Measurements from ENCODE around the gene DCAF12. TPM values are rescaled to one million over a fixed set of nuclear protein-coding genes. Genes with fewer than 3 reads are reported as not detected.
"Not testable (repeated sequence)": the region's sequence is repeated elsewhere in the genome, so short reads cannot be mapped to it uniquely, and the experiment has no call there.

DCAF12 gene
- polyA plus RNA-seq, 3 donors from 2014 or later: 11.3 to 25.0 (median 21.9) TPM

DNA sequence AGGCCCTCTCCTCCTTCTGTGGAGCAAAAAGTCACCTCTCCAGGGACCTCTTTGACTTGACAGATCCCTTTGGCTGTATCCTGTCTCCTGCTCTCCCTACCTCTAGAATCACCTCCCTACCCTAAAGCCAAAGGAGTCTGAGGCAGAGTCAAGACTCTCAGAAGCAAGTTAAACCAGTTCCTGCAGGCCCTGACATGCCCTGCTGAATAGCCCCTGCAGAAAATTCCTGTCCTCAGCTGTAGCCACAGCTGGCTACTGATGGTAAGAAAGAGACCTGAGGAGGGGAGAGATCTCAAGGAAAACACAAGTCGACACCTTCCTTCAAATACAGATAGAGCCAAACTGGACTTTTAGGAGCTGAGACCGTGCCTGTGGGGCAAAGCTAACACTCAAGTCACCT, 54.1 kb downstream of the DCAF12 start:
- Mint-ChIP-seq H3K9me3 (no peaks in the 10 kb centered on the region), H3K27ac (no peak overlapping the region)

DNA sequence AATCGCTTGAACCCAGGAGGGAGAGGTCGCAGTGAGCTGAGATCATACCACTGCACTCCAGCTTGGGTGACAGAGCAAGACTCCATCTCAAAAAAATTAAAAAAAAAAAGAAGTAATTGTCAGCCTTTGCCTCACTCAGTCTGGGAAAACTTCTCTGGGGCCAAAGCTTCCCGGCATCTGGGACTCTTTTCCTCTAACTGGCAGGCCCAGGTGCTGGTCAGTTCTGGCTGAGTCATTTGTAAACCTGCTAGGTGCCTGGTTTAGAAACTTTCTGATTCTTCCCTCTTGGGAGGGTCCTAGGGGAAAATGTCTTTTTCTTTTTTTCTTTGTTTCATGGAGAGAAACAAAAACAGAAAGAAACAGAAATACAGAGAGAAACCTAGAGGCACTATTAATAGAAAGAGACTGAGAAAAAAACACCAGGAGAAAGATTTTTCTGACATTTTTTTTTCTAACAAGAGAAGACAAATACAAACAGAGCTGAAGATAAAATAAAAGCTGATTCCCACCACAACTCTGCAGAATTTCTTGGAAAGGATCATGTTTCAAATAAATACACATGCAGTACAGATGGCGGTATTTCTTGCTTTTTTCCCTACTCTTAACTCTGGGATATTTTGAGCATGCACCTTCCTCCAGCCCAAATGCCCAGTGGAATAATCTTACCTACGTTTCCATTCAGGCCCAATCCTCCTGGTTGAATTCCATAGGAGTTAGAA, 55.7 kb downstream of the DCAF12 start:
- no peak overlapping the region for H3K4me3 Mint-ChIP-seq
- DNase-seq: no peak
- peaks cover 15 to 22% of the 10 kb centered on the region in 2 donors for H3K4me1 Mint-ChIP-seq
- H3K9me3 Mint-ChIP-seq: no peaks in the 10 kb centered on the region
- H3K27ac Mint-ChIP-seq: no peak overlapping the region
- no peaks in the 10 kb centered on the region for H3K36me3 Mint-ChIP-seq
- peaks cover 0 to 1% (median 0%) of the 10 kb centered on the region in 3 donors for H3K27me3 Mint-ChIP-seq (ENCODE audit: low read depth in 3 of 3)

More for the DNA sequence above, 54.1 kb downstream of the DCAF12 start:
- peaks cover 15 to 17% of the 10 kb centered on the region in 2 donors for H3K4me1 Mint-ChIP-seq
- H3K27me3 Mint-ChIP-seq (ENCODE audit: low read depth in 3 of 3): peaks cover 0 to 1% (median 0%) of the 10 kb centered on the region in 3 donors
- no peaks in the 10 kb centered on the region for H3K36me3 Mint-ChIP-seq
- DNase-seq: no peak
- H3K4me3 Mint-ChIP-seq: no peak overlapping the region

DNA sequence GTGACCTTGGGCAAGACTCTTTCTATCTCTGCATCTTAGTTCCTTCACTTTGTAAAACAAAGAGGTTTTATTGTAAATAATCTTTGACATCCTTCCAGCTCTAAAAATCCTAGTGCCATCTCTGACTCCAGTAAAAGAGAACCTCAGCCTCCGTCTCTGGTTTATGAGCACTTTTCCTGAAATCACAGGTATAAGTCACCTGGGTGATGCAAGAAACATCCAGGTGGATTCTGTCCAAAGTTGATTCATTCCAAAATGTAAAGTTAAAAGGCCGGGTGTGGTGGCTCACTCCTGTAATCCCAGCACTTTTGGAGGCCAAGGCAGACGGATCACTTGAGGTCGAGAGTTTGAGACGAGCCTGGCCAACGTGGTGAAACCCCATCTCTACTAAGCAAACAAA, 56.7 kb downstream of the DCAF12 start:
- no peaks in the 10 kb centered on the region for H3K9me3 Mint-ChIP-seq
- peak overlapping the region in 2 of 5 donors; percentile 15 to 24 for H3K4me3 Mint-ChIP-seq
- no peaks in the 10 kb centered on the region for H3K36me3 Mint-ChIP-seq
- H3K27ac Mint-ChIP-seq: no peak overlapping the region
- H3K27me3 Mint-ChIP-seq (ENCODE audit: low read depth in 3 of 3): peaks cover 0 to 2% (median 1%) of the 10 kb centered on the region in 3 donors
- peaks cover 15 to 22% of the 10 kb centered on the region in 2 donors for H3K4me1 Mint-ChIP-seq
- no peak for DNase-seq

DNA sequence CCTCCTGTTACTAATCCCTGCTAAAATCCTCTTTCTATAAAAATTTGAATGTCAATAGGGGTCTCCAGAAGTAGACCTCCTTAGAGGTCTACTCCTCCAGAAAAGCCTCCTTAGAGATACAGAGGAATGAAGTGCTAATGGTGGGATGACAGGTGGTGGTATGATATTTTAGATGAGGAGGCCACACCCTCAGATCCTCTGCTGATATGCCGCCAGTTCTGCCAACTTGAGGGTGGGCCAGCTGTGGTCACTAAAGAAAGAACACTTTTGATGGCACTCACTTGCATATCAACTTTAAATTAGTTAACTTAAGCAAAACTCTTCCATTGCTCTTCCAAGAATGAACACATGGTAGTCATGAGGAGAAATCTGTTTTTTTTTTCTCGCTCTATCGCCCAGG, 61.0 kb downstream of the DCAF12 start:
- Mint-ChIP-seq H3K4me3 (no peak overlapping the region), H3K9me3 (no peaks in the 10 kb centered on the region), H3K27me3 (ENCODE audit: low read depth in 3 of 3) (peaks cover 0 to 2% (median 1%) of the 10 kb centered on the region in 3 donors)

DNA sequence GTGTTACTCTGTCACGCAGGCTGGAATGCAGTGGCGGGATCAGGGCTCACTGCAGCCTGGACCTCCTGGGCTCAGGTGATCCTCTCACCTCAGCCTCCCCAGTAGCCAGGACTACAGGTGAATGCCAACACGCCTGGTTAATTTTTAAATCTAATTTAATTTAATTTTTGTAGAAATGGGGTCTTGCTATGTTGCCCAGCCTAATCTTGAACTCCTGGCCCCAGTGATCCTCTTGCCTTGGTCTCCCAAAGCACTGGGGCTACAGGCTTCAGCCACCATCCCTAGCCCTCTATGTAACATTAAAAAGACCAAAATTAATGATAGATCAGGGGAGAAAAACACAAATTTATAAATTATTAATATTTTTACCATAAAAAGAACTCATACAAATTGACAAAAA, 66.5 kb downstream of the DCAF12 start:
- Mint-ChIP-seq H3K4me3 (no peak overlapping the region), H3K4me1 (no peaks in the 10 kb centered on the region), H3K27me3 (ENCODE audit: low read depth in 3 of 3) (no peaks in the 10 kb centered on the region), H3K9me3 (no peaks in the 10 kb centered on the region), H3K36me3 (no peaks in the 10 kb centered on the region), H3K27ac (no peak overlapping the region)
- no peak for DNase-seq

More for the DNA sequence above, 61.0 kb downstream of the DCAF12 start:
- no peak for DNase-seq
- Mint-ChIP-seq H3K27ac (no peak overlapping the region), H3K36me3 (no peaks in the 10 kb centered on the region), H3K4me1 (peaks cover 14 to 22% of the 10 kb centered on the region in 2 donors)

GRCh38 chr9:34059281-34059680, 67.2 kb downstream of the DCAF12 start:
- Mint-ChIP-seq H3K9me3 (no peaks in the 10 kb centered on the region), H3K36me3 (no peaks in the 10 kb centered on the region), H3K27me3 (ENCODE audit: low read depth in 3 of 3) (no peaks in the 10 kb centered on the region), H3K4me3 (no peak overlapping the region), H3K27ac (no peak overlapping the region), H3K4me1 (no peaks in the 10 kb centered on the region)
- no peak for DNase-seq

DNA sequence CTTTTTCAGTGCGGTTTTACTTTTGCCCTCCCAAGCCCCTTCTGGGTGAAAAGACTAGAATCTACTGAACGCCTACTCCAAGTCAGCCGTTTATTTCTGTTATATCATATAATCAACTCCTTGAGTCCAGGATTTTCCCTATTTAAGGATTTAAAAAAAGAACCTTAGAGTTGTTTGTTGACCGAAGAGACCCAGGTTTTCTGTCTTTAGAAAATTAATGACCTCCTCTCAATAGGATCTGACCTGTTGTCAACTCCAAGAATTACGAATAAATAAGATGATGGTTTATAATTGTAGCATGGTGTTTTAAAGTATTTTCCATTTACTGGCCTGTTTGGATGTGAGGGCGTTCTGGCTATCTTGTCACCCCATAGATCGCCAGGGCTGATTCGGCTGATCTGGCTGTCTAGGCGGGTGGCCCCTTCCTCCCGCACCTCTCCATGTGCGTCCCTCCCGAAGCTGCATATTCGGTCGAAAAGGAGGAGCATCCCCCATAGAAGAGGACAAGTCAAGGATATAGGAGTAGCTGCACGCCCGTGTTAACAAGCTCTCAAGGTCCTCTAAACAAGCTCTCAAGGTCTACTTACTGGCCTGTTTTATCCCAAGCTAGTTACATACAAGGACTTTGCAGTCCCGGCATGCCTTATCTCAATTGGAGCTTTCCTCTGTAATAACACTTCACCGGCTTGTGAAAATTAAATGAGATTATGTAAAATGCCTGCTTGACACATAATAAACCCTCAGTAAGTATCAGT, 76.7 kb downstream of the DCAF12 start:
- Mint-ChIP-seq H3K27ac (peak overlapping the region; percentile 97 to 99 (median 98)), H3K4me1 (peaks cover 38 to 43% of the 10 kb centered on the region in 2 donors), H3K4me3 (peak overlapping the region; percentile 95 to 99 (median 97)), H3K27me3 (ENCODE audit: low read depth in 3 of 3) (peaks cover 10 to 19% (median 12%) of the 10 kb centered on the region in 3 donors), H3K36me3 (no peaks in the 10 kb centered on the region), H3K9me3 (no peaks in the 10 kb centered on the region)
- no peak for DNase-seq

GRCh38 chr9:34048727-34049629, 77.5 kb downstream of the DCAF12 start, which contains the start of gene UBAP2:
UBAP2 (minus strand) TSS chr9:34048887; CDS start chr9:34017148, 31,739 bp downstream.
- Mint-ChIP-seq H3K27me3 (ENCODE audit: low read depth in 3 of 3) (peaks cover 10 to 19% (median 12%) of the 10 kb centered on the region in 3 donors), H3K4me1 (peaks cover 38 to 43% of the 10 kb centered on the region in 2 donors), H3K4me3 (peak within 1 kb of the TSS; percentile 95 to 99 (median 97))

GRCh38 chr9:34047864-34048726, 78.4 kb downstream of the DCAF12 start:
- H3K36me3 Mint-ChIP-seq: no peaks in the 10 kb centered on the region
- peaks cover 10 to 19% (median 12%) of the 10 kb centered on the region in 3 donors for H3K27me3 Mint-ChIP-seq (ENCODE audit: low read depth in 3 of 3)
- H3K9me3 Mint-ChIP-seq: no peaks in the 10 kb centered on the region
- no peak for DNase-seq
- peaks cover 38 to 43% of the 10 kb centered on the region in 2 donors for H3K4me1 Mint-ChIP-seq
- peak overlapping the region; percentile 95 to 99 (median 97) for H3K4me3 Mint-ChIP-seq
- peak overlapping the region; percentile 97 to 99 (median 98) for H3K27ac Mint-ChIP-seq

More at GRCh38 chr9:34048727-34049629, 77.5 kb downstream of the DCAF12 start, which contains the start of gene UBAP2:
- Mint-ChIP-seq H3K9me3 (no peaks in the 10 kb centered on the region), H3K27ac (peak within 1 kb of the TSS; percentile 97 to 99 (median 98)), H3K36me3 (no peaks in the 10 kb centered on the region)
- DNase-seq: peak; percentile 96 to 97 (median 96)

- no peak for DNase-seq
- H3K27ac Mint-ChIP-seq: peak overlapping the region; percentile 6 to 98 (median 32)
- H3K27me3 Mint-ChIP-seq (ENCODE audit: low read depth in 3 of 3): peaks cover 10 to 19% (median 12%) of the 10 kb centered on the region in 3 donors
- no peaks in the 10 kb centered on the region for H3K9me3 Mint-ChIP-seq
- peak overlapping the region; percentile 60 to 99 (median 95) for H3K4me3 Mint-ChIP-seq
- no peaks in the 10 kb centered on the region for H3K36me3 Mint-ChIP-seq
- H3K4me1 Mint-ChIP-seq: peaks cover 38 to 43% of the 10 kb centered on the region in 2 donors
Observed at GRCh38 chr9:34046784-34047379, 79.6 kb downstream of the DCAF12 start.

DNA sequence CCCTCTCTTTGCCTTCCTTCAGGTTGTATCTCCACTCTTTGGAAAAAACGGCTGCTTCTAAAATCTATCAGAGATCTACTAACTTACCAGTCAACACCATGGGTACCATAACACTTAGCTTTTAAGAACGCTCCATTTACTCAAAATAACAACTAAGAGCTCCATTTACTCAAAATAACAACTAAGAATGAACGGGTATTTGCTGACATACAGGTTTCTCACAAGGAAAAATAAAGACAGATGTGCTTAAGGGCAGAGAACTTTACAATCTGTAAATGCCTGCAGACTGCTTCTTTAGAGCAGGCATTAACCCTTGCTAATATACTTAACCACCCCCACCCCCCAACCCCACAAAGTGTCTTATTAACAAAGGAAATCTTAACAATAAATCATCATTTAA, 80.6 kb downstream of the DCAF12 start:
- Mint-ChIP-seq H3K36me3 (no peaks in the 10 kb centered on the region), H3K4me1 (peaks cover 38 to 43% of the 10 kb centered on the region in 2 donors), H3K27me3 (ENCODE audit: low read depth in 3 of 3) (peaks cover 8 to 19% (median 12%) of the 10 kb centered on the region in 3 donors), H3K9me3 (no peaks in the 10 kb centered on the region), H3K27ac (peak overlapping the region in 1 of 6 donors; percentile 79), H3K4me3 (no peak overlapping the region)
- no peak for DNase-seq

DNA sequence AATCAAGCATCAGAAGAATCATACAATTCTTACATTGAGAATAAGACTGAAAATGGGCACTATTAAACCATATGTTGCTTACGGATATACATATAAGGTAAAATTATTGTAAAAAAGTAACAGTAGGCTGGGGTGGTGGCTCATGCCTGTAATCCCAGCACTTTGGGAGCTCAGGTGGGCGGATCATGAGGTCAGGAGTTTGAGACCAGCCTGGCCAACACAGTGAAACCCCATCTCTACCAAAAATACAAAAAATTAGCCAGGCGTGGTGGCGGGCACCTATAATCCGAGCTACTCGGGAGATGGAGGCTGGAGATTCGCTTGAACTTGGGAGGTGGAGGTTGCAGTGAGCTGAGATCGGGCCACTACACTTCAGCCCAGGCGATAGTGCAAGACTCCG, 84.4 kb downstream of the DCAF12 start:
- not testable (repeated sequence) for H3K27me3 Mint-ChIP-seq (ENCODE audit: low read depth in 3 of 3); H3K27ac Mint-ChIP-seq; H3K4me3 Mint-ChIP-seq; H3K36me3 Mint-ChIP-seq; DNase-seq; H3K9me3 Mint-ChIP-seq
- H3K4me1 Mint-ChIP-seq: peaks cover 10 to 13% of the 10 kb centered on the region in 2 donors

Measured in immature natural killer cell (primary cell).